ENCODE data around the gene ACAD10. TPM values are rescaled to one million over a fixed set of nuclear protein-coding genes. Genes with fewer than 3 reads are reported as not detected.

ACAD10 gene
- total and polyA plus RNA-seq, 12 donors: 7.8 to 43.4 (median 34.8) TPM

GRCh38 chr12:111749391-111749790, 63.5 kb downstream of the ACAD10 start:
- TF ChIP-seq CTCF (IDR thresholded peaks at IDR 0.05): no peak
- no peaks in the 10 kb centered on the region for H3K9me3 ChIP-seq
- WGBS, 2 donors: 63 to 76% methylated on average over 4 of the region's 4 CpGs
- DNase-seq (no peak), ATAC-seq (no peak)
- no peak overlapping the region for H3K4me3 ChIP-seq
- H3K27ac ChIP-seq: peak overlapping the region; percentile 33 to 74 (median 61)
- no peaks in the 10 kb centered on the region for H3K27me3 ChIP-seq
- H3K36me3 ChIP-seq: peaks cover 0 to 86% (median 39%) of the 10 kb centered on the region in 9 donors
- H3K4me1 ChIP-seq: peaks cover 7 to 36% (median 16%) of the 10 kb centered on the region in 9 donors
- intact Hi-C loops (cut with DNase I): no loop called here

- Histone ChIP-seq H3K27ac (peak overlapping the region in 8 of 10 donors; percentile 61 to 88 (median 73)), H3K4me3 (no peak overlapping the region), H3K4me1 (peaks cover 19 to 66% (median 44%) of the 10 kb centered on the region in 9 donors), H3K9me3 (no peaks in the 10 kb centered on the region), H3K36me3 (peaks cover 0 to 72% (median 8%) of the 10 kb centered on the region in 9 donors), H3K27me3 (no peaks in the 10 kb centered on the region)
- 36 to 54% methylated on average over 23 of the region's 23 CpGs for WGBS, 2 donors
- ATAC-seq (peak; percentile 71 to 81 (median 78)), DNase-seq (peak; percentile 65 to 71)
- TF ChIP-seq CTCF (IDR thresholded peaks at IDR 0.05): peak; percentile 60 to 93 (median 86)
- intact Hi-C loops (cut with DNase I): loop anchor here in 9 of 10 donors (1.0 to 5.0 kb wide), 6 partner anchors 34 to 60 kb away; no protein-coding TSS in a partner anchor
Measured at GRCh38 chr12:111753144-111753881, 67.5 kb downstream of the ACAD10 start.

GRCh38 chr12:111754671-111755070, 68.8 kb downstream of the ACAD10 start:
- WGBS, 2 donors: 39 to 54% methylated on average over 8 of the region's 8 CpGs
- TF ChIP-seq CTCF (IDR thresholded peaks at IDR 0.05): peak in 3 of 9 donors; percentile 23 to 32 (median 30)
- Histone ChIP-seq H3K4me1 (peaks cover 15 to 58% (median 38%) of the 10 kb centered on the region in 9 donors), H3K27ac (peak overlapping the region in 9 of 10 donors; percentile 56 to 88 (median 73)), H3K4me3 (no peak overlapping the region), H3K27me3 (no peaks in the 10 kb centered on the region), H3K9me3 (no peaks in the 10 kb centered on the region), H3K36me3 (peaks cover 0 to 59% (median 7%) of the 10 kb centered on the region in 9 donors)
- peak; percentile 58 to 72 for DNase-seq
- intact Hi-C loops (cut with DNase I): loop anchor here in 8 of 10 donors (1.0 to 5.0 kb wide), 4 partner anchors 33 to 58 kb away; no protein-coding TSS in a partner anchor
- ATAC-seq: peak; percentile 35 to 83 (median 67)

- Histone ChIP-seq H3K9me3 (no peaks in the 10 kb centered on the region), H3K4me3 (no peak overlapping the region), H3K36me3 (peaks cover 0 to 43% (median 2%) of the 10 kb centered on the region in 9 donors), H3K27ac (peak overlapping the region in 8 of 10 donors; percentile 67 to 91 (median 86)), H3K4me1 (peaks cover 15 to 58% (median 37%) of the 10 kb centered on the region in 9 donors), H3K27me3 (no peaks in the 10 kb centered on the region)
- DNase-seq: no peak
- TF ChIP-seq CTCF (IDR thresholded peaks at IDR 0.05): no peak
- intact Hi-C loops (cut with DNase I): loop anchor here in 1 of 10 donors (5.0 kb wide), 1 partner anchor 36 kb away; no protein-coding TSS in a partner anchor
- ATAC-seq: no peak
- WGBS, 2 donors: 88 to 90% methylated on average over 15 of the region's 15 CpGs
Measured at GRCh38 chr12:111756196-111756595, 70.3 kb downstream of the ACAD10 start.

All from heart right ventricle (tissue), 16 donors.